Endothelial cell of umbilical vein (primary cell): ENCODE data around the gene BCR.

Experiments
- MYC ChIP-seq: IDR thresholded peaks from one replicate; pipeline ENCODE4 v1.6.1; 2011; ENCODE audit warnings: mild to moderate bottlenecking, low read depth, low read length
- POLR2A ChIP-seq: IDR thresholded peaks from 2 replicates; pipeline ENCODE4 v1.6.1; 2012; ENCODE audit warnings: low read depth, mild to moderate bottlenecking, control low read depth, low read length
- TF ChIP-seq, protein P1 (sequence below): IDR thresholded peaks from 2 replicates; pipeline ENCODE4 v1.6.1; 2011; ENCODE audit not compliant: insufficient read depth, insufficient read length

DNA sequence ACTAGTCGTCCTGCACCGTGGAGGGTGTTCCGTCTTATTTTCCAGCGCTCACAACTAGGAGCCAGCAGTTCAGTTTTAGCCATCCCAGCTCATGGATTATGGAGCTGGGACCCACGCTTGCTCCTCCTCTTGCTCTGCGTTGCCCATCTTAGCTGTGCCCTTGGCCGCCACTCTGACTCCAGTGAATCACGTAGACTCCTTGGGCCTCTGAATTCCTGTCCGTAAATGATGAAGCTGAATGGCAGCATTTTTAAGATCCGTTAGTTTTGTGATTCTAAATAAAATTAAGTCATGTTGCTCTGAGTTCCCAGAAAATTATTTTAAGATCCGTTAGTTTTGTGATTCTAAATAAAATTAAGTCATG, 23.8 kb downstream of the BCR start:
- TF ChIP-seq MYC (no peak), POLR2A (no peak)
- TF ChIP-seq, protein P1, sequence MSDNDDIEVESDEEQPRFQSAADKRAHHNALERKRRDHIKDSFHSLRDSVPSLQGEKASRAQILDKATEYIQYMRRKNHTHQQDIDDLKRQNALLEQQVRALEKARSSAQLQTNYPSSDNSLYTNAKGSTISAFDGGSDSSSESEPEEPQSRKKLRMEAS: no peak
